MM.1S (cell line): ENCODE results near the gene MMP23B.

Source experiments
- DNase-seq: peaks from one replicate; pipeline ENCODE4 v3.0.0-alpha.2; 2015
- H2AFZ ChIP-seq: fragments of 300-600 bp; sonication (generic); 2 replicates; pipeline ENCODE4 v1.6.0; 2016; ENCODE audit warnings: antibody characterized with exemption, low read length
- H3F3A ChIP-seq: fragments of 300-600 bp; sonication (generic); 2 replicates; pipeline ENCODE4 v1.6.1; 2016; ENCODE audit warnings: mild to moderate bottlenecking, antibody characterized with exemption, low read length, moderate library complexity, mixed read lengths; ENCODE audit not compliant: insufficient read depth
- H3K27ac ChIP-seq: fragments of 300-600 bp; sonication (generic); 2 replicates; pipeline ENCODE4 v1.5.1; 2016; ENCODE audit warnings: mild to moderate bottlenecking, low read length
- H3K27me3 ChIP-seq: fragments of 300-600 bp; sonication (generic); replicated peaks from 2 replicates; pipeline ENCODE4 v1.6.0; 2016; ENCODE audit warnings: low read length; ENCODE audit not compliant: insufficient read depth
- H3K36me3 ChIP-seq: fragments of 300-600 bp; sonication (generic); replicated peaks from 2 replicates; pipeline ENCODE4 v1.6.1; 2016; ENCODE audit warnings: mild to moderate bottlenecking, low read length, mixed read lengths; ENCODE audit not compliant: insufficient read depth
- H3K4me1 ChIP-seq: fragments of 300-600 bp; sonication (generic); 2 replicates; pipeline ENCODE4 v1.6.1; 2016; ENCODE audit warnings: low read length, mixed read lengths
- H3K4me2 ChIP-seq: fragments of 300-600 bp; sonication (generic); 2 replicates; pipeline ENCODE4 v1.6.0; 2016; ENCODE audit warnings: low read depth, low read length
- H3K4me3 ChIP-seq: fragments of 300-600 bp; sonication (generic); 2 replicates; pipeline ENCODE4 v1.5.1; 2016; ENCODE audit warnings: low read length, mixed read lengths
- H3K79me2 ChIP-seq: fragments of 300-600 bp; sonication (generic); 2 replicates; pipeline ENCODE4 v1.6.1; 2016; ENCODE audit warnings: mixed run types, low read length, mixed read lengths
- H3K9ac ChIP-seq: fragments of 300-600 bp; sonication (generic); 2 replicates; pipeline ENCODE4 v1.6.1; 2016; ENCODE audit warnings: low read length, mixed read lengths
- H3K9me2 ChIP-seq: fragments of 300-600 bp; sonication (generic); replicated peaks from 2 replicates; pipeline ENCODE4 v1.6.1; 2016; ENCODE audit warnings: mild to moderate bottlenecking, low read length, mixed read lengths; ENCODE audit not compliant: insufficient read depth
- H3K9me3 ChIP-seq: fragments of 300-600 bp; sonication (generic); replicated peaks from 2 replicates; pipeline ENCODE4 v1.6.1; 2016; ENCODE audit warnings: mild to moderate bottlenecking, low read length, mixed read lengths; ENCODE audit not compliant: insufficient read depth
- H4K20me1 ChIP-seq: fragments of 300-600 bp; sonication (generic); 2 replicates; pipeline ENCODE4 v1.6.1; 2016; ENCODE audit warnings: mild to moderate bottlenecking, low read length, moderate library complexity, mixed read lengths; ENCODE audit not compliant: insufficient read depth
- EZH2 ChIP-seq: fragments of 300-600 bp; sonication (generic); optimal IDR thresholded peaks from 2 replicates; pipeline ENCODE3; 2017; ENCODE audit warnings: low read depth, mild to moderate bottlenecking, antibody characterized with exemption, low read length, mixed read lengths
- EZH2phosphoT487 ChIP-seq: fragments of 300-600 bp; sonication (generic); IDR thresholded peaks from 2 replicates; pipeline ENCODE4 v1.6.1; 2018; ENCODE audit warnings: antibody characterized with exemption, low read length
- TF ChIP-seq, protein P1 (sequence below): fragments of 300-600 bp; sonication (generic); IDR thresholded peaks from 2 replicates; pipeline ENCODE4 v1.5.1; 2016; ENCODE audit warnings: antibody characterized with exemption, low read length, mixed read lengths

Gene MMP23B

DNA sequence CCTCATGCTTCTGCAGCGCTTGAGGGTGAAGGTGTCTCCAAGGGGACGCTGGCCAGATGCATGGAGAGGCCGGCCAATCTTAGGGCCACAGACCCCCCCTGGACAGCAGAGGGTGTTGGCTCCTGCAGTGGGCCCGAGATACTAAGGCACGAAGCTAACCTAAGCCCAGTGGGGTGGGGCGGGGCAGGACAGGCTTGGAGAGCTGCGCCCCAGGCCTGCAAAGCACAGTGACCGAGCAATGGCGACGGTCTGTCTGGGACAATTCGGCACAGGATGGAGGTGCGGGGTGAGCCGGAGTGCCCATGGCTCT, 33.3 kb upstream of the MMP23B start:
- Histone ChIP-seq H3K4me3 (no peak overlapping the region), H3F3A (peaks cover 12% of the 10 kb centered on the region; the same call in 1 of the 2 replicates), H3K4me2 (no peak overlapping the region), H3K4me1 (peaks cover 17% of the 10 kb centered on the region), H3K36me3 (no peaks in the 10 kb centered on the region), H4K20me1 (no peaks in the 10 kb centered on the region), H3K9me3 (no peaks in the 10 kb centered on the region), H3K27ac (no peak overlapping the region), H2AFZ (no peak overlapping the region), H3K9ac (no peak overlapping the region), H3K79me2 (no peaks in the 10 kb centered on the region), H3K9me2 (no peaks in the 10 kb centered on the region), H3K27me3 (peaks cover 51% of the 10 kb centered on the region)
- no peak for TF ChIP-seq EZH2phosphoT487
- TF ChIP-seq, protein P1, sequence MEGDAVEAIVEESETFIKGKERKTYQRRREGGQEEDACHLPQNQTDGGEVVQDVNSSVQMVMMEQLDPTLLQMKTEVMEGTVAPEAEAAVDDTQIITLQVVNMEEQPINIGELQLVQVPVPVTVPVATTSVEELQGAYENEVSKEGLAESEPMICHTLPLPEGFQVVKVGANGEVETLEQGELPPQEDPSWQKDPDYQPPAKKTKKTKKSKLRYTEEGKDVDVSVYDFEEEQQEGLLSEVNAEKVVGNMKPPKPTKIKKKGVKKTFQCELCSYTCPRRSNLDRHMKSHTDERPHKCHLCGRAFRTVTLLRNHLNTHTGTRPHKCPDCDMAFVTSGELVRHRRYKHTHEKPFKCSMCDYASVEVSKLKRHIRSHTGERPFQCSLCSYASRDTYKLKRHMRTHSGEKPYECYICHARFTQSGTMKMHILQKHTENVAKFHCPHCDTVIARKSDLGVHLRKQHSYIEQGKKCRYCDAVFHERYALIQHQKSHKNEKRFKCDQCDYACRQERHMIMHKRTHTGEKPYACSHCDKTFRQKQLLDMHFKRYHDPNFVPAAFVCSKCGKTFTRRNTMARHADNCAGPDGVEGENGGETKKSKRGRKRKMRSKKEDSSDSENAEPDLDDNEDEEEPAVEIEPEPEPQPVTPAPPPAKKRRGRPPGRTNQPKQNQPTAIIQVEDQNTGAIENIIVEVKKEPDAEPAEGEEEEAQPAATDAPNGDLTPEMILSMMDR = no peak
- no peak for TF ChIP-seq EZH2
- no peak for DNase-seq

DNA sequence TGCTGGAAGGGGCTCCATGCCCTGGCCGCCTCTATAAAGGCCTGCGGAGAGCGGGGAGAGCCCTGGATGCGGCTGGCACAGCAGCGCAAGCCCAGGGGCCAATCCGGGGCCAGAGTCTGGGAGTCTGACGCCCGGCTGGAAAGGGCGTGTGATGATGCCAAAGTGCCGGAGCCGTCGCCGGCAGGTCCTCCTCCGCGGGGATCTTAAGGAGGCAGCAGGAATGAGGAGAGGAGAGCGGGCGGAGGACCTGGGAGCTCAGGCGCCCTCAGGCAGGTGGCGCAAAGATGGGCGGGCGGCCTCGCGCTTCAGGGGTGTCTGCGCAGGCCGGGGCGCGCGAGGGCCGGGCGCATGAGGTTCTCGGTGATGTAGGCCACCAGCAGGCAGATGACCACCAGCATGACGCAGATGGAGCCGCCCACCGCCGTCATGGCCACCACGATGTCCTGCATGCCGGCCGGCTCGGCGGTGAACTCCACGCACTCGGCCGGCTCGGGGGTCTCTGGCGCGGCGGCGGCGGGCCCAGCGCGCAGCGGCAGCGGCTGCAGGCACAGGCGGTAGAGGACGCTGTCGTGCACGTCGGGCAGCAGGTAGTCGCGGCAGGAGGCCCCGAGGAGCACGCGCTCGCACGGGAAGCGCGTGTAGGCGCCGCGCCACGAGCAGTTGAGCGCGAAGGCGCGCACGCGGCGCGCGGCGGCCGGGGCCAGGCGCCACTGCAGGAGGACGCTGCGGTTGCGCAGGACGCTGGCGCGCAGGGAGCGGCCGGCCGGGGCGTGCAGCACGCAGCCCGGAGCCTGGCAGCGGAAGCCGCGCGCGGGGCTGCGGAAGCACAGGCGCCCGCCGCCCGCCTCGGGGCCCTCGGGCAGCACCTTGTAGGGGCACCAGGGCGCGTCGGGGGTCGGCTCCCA, 32.7 kb upstream of the MMP23B start:
- Histone ChIP-seq H3K9ac (no peak overlapping the region), H3K4me1 (peaks cover 17% of the 10 kb centered on the region), H3K79me2 (no peaks in the 10 kb centered on the region), H4K20me1 (no peaks in the 10 kb centered on the region), H3K4me2 (no peak overlapping the region), H2AFZ (no peak overlapping the region), H3F3A (peaks cover 12% of the 10 kb centered on the region; the same call in 1 of the 2 replicates), H3K36me3 (no peaks in the 10 kb centered on the region), H3K27ac (no peak overlapping the region), H3K4me3 (no peak overlapping the region), H3K27me3 (peaks cover 45% of the 10 kb centered on the region), H3K9me2 (no peaks in the 10 kb centered on the region), H3K9me3 (no peaks in the 10 kb centered on the region)
- TF ChIP-seq EZH2phosphoT487 (no peak), EZH2 (no peak)
- TF ChIP-seq, protein P1 = no peak
- DNase-seq = no peak

DNA sequence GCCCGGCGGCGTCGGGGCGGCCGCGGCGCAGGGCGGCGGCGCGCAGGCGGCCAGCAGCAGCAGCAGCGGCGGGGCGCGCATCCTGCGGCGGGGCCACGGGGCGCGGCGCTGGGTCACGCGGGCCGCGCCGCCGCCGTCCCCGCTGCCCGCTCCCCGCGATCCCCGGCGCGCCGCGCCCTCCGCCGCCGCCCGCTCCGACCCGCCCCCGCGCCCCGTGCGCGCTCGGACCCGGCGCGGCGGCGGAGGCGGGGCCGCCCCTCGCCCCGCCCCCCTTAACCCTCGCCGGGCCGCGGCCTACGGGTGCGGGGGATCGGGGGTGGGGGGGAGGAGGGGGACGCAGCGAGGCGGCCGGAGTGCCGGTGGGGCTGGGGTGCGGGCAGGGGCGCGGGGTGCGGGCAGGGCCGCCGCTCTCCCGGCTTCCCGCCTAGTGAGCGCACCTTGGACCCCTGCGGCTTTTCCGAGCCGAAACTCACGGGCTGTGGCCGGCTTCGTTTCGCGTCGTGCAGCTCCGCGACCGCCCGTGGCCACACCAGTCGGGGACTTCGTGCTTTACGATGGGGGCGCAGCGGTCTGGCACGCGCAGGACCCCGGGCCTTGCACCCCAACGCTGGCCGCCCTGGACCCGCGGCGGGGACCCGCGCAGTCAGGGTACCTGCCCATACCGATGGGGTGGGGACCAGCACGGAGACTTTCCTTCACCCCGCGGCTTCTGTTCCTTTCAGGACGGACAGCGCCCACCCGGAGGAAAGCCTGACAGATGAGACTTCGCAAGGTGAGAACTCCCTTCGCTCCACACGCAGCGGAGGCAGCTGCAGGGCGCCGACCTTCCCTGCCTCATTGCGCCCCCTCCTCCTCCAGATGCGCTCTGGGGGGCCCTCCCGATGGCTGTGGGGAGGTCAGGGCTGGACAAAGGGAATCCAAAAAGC, 31.8 kb upstream of the MMP23B start, which contains the start of gene FNDC10:
Gene FNDC10, minus strand, starts transcription at position 201 of the 926 bp plus-strand sequence. Its CDS starts 120 bp downstream, at position 81.
- Histone ChIP-seq H3K9ac (no peak within 1 kb of the TSS), H2AFZ (no peak within 1 kb of the TSS), H3K9me2 (no peaks in the 10 kb centered on the region), H3K27me3 (peaks cover 36% of the 10 kb centered on the region), H3K9me3 (no peaks in the 10 kb centered on the region), H3K27ac (no peak within 1 kb of the TSS), H3K4me1 (peaks cover 17% of the 10 kb centered on the region), H4K20me1 (no peaks in the 10 kb centered on the region), H3K4me3 (no peak within 1 kb of the TSS), H3K36me3 (no peaks in the 10 kb centered on the region), H3F3A (peaks cover 12% of the 10 kb centered on the region; the same call in 1 of the 2 replicates), H3K4me2 (no peak within 1 kb of the TSS), H3K79me2 (no peaks in the 10 kb centered on the region)
- DNase-seq = no peak
- TF ChIP-seq, protein P1 = no peak
- TF ChIP-seq EZH2 (no peak), EZH2phosphoT487 (no peak)
